GM12873 (cell line): ENCODE measurements around the gene RNASEL.

Experiments used
- TF ChIP-seq, protein P1 (sequence below): IDR thresholded peaks from 2 replicates; pipeline ENCODE4 v1.5.1; 2012; ENCODE audit warnings: low read depth, mild to moderate bottlenecking, moderate library complexity, low read length, control low read depth; ENCODE audit not compliant: insufficient read depth; ENCODE audit errors: missing control alignments

Gene RNASEL

GRCh38 chr1:182565537-182565936 lies 23.5 kb downstream of the RNASEL start:
- TF ChIP-seq, protein P1, sequence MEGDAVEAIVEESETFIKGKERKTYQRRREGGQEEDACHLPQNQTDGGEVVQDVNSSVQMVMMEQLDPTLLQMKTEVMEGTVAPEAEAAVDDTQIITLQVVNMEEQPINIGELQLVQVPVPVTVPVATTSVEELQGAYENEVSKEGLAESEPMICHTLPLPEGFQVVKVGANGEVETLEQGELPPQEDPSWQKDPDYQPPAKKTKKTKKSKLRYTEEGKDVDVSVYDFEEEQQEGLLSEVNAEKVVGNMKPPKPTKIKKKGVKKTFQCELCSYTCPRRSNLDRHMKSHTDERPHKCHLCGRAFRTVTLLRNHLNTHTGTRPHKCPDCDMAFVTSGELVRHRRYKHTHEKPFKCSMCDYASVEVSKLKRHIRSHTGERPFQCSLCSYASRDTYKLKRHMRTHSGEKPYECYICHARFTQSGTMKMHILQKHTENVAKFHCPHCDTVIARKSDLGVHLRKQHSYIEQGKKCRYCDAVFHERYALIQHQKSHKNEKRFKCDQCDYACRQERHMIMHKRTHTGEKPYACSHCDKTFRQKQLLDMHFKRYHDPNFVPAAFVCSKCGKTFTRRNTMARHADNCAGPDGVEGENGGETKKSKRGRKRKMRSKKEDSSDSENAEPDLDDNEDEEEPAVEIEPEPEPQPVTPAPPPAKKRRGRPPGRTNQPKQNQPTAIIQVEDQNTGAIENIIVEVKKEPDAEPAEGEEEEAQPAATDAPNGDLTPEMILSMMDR = no peak

GRCh38 chr1:182564406-182565004 lies 24.6 kb downstream of the RNASEL start:
- TF ChIP-seq, protein P1 = no peak

- TF ChIP-seq, protein P1 = no peak
Measured at GRCh38 chr1:182563095-182563494, 26.0 kb downstream of the RNASEL start.

GRCh38 chr1:182561456-182561855 lies 27.6 kb downstream of the RNASEL start:
- TF ChIP-seq, protein P1 = no peak

DNA sequence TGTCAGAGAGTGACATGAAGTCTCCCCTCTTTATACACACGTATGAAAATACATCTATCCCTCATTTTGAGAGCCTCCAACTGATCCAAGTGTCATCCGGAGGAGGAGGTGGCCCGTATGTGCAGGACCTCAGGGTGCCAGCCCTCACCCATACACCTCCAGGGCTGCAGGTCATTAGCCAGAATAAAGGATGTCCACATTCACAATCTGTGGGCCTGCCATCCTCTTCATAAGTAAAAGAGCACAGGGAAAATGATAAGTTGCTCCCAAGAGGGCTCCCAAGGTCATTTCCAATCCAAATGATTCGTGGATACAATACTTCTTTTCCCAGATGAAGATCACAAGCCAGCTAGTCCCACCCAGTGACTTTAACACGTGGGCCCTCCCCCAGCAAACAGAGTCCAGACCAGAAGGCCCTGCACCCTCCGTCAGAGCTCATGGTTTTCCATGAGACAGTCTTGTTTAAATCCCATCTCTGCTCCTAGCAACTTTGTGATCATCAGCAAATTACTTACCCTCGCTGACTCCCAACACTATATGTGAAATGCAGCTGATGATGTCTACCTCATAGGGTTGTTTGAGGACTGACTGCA lies 28.6 kb downstream of the RNASEL start:
- TF ChIP-seq, protein P1 = no peak

GRCh38 chr1:182556279-182556678 lies 32.8 kb downstream of the RNASEL start:
- TF ChIP-seq, protein P1 = no peak

- TF ChIP-seq, protein P1 = no peak
Measured at GRCh38 chr1:182555493-182555892, 33.6 kb downstream of the RNASEL start.
